K562 (cell line): ENCODE data around the gene SLC2A10. TPM values are rescaled to one million over a fixed set of nuclear protein-coding genes. Genes with fewer than 3 reads are reported as not detected.

Experiments used
- ARID2 ChIP-seq: fragments of 450-650 bp; IDR thresholded peaks from 2 replicates; pipeline ENCODE4 v1.6.1; 2017; ENCODE audit warnings: antibody characterized with exemption, mild to moderate bottlenecking
- ARNT ChIP-seq, 2 experiments: fragments of 450-650 bp; IDR thresholded peaks; 2 replicates each; pipeline ENCODE4 v1.6.1; 2016; ENCODE audit warnings: mild to moderate bottlenecking in 1 of 2
- E2F8 ChIP-seq: fragments of 450-650 bp; IDR thresholded peaks from 2 replicates; pipeline ENCODE4 v1.7.1; 2018; ENCODE audit warnings: mild to moderate bottlenecking, low read depth; ENCODE audit not compliant: partially characterized antibody
- ETS1 ChIP-seq: conservative IDR thresholded peaks from 2 replicates; pipeline ENCODE4 v1.6.1; 2011; ENCODE audit warnings: low read depth, mild to moderate bottlenecking, low read length; ENCODE audit not compliant: control insufficient read depth
- ETV5 ChIP-seq: sonication (generic); formaldehyde crosslinking; IDR thresholded peaks from 2 replicates; pipeline ENCODE4 v1.4.0; 2020; ENCODE audit warnings: low read depth, mild to moderate bottlenecking, missing genetic modification reagents
- ILF3 ChIP-seq: fragments of 450-650 bp; IDR thresholded peaks from 2 replicates; pipeline ENCODE4 v1.6.1; 2018; ENCODE audit warnings: antibody characterized with exemption, mild to moderate bottlenecking, moderate library complexity, borderline replicate concordance
- L3MBTL2 ChIP-seq: fragments of 450-650 bp; IDR thresholded peaks from 2 replicates; pipeline ENCODE4 v1.6.1; 2016; ENCODE audit warnings: mild to moderate bottlenecking, moderate library complexity
- MAZ ChIP-seq, 2 experiments: fragments of 450-650 bp in 1 of 2; sonication (generic) in 1 of 2; formaldehyde crosslinking; IDR thresholded peaks in 1 of 2; conservative IDR thresholded peaks in 1 of 2; 2 replicates each; pipeline versions ENCODE4 v1.4.0 to v1.5.0; 2020; ENCODE audit warnings: mild to moderate bottlenecking in 1 of 2, missing genetic modification reagents in 1 of 2
- MLLT1 ChIP-seq, 2 experiments: fragments of 450-650 bp; IDR thresholded peaks; 2 replicates each; pipeline ENCODE4 v1.6.1; 2016
- NFE2 ChIP-seq: IDR thresholded peaks from 2 replicates; pipeline ENCODE4 v1.6.1; 2014; ENCODE audit warnings: antibody characterized with exemption, low read depth
- POLR2H ChIP-seq: IDR thresholded peaks from 2 replicates; pipeline ENCODE4 v1.6.1; 2016; ENCODE audit warnings: missing genetic modification characterization, low read depth, mild to moderate bottlenecking, control low read depth, missing compliant biosample characterization, moderate library complexity
- SNIP1 ChIP-seq: fragments of 450-650 bp; IDR thresholded peaks from 2 replicates; pipeline ENCODE4 v1.7.1; 2017; ENCODE audit warnings: low read depth, mild to moderate bottlenecking
- TEAD1 ChIP-seq, 2 experiments: fragments of 450-650 bp in 1 of 2; sonication (generic) in 1 of 2; formaldehyde crosslinking; IDR thresholded peaks; 2 replicates each; pipeline versions ENCODE4 v1.4.0 to v1.8.0; 2020 to 2022; ENCODE audit warnings: mild to moderate bottlenecking in 2 of 2, missing genetic modification reagents in 1 of 2
- TOE1 ChIP-seq, 2 experiments: fragments of 450-650 bp in 1 of 2; sonication (generic) in 1 of 2; formaldehyde crosslinking in 1 of 2; IDR thresholded peaks; 2 replicates each; pipeline versions ENCODE4 v1.7.1 to v1.8.0; 2016 to 2022; ENCODE audit warnings: borderline replicate concordance in 2 of 2, mild to moderate bottlenecking in 2 of 2, antibody characterized with exemption in 1 of 2, inconsistent platforms in 1 of 2, low read depth in 1 of 2, missing genetic modification reagents in 1 of 2, moderate library complexity in 1 of 2
- XRCC5 ChIP-seq: fragments of 200-400 bp; formaldehyde crosslinking; IDR thresholded peaks from 2 replicates; pipeline ENCODE4 v1.6.1; 2017; ENCODE audit warnings: low read depth, mild to moderate bottlenecking, low read length
- ZBTB33 ChIP-seq: sonication (generic); formaldehyde crosslinking; IDR thresholded peaks from 2 replicates; pipeline ENCODE4 v1.8.1; 2023; ENCODE audit warnings: mild to moderate bottlenecking, missing genetic modification reagents
- polyA plus RNA-seq, 8 experiments: library from polyadenylated mRNA; depleted of rRNA in 4 of 8; stranded (reverse) in 5 of 8; unstranded in 3 of 8; fragments of >200 nt; fragmentation: Nextera tagmentation in 2 of 8; fragmentation: Illumina TruSeq in 1 of 8; extraction: Ambion mirVana in 2 of 8; extraction: Trizol in 1 of 8; gene quantifications; 2 replicates each; pipeline versions ENCODE4 v1.2.1 to v1.2.3, GENCODE V29; 2011 to 2014; ENCODE audit warnings: inconsistent platforms in 1 of 8, missing spikeins in 1 of 8
- total RNA-seq, 7 experiments: library from RNA; depleted of rRNA in 6 of 7; stranded (reverse); fragments of >200 nt in 6 of 7; fragmentation: Illumina TruSeq in 2 of 7; extraction: Trizol in 2 of 7; gene quantifications; 2 replicates each; pipeline versions ENCODE4 v1.2.1 to v1.2.3, GENCODE V29; 2011 to 2021; ENCODE audit warnings: low replicate concordance in 1 of 7

The SLC2A10 gene
- total and polyA plus RNA-seq, 9 of the 15 experiments (the other 6 are each of a cell fraction or from before 2014, with no cell fraction given) = 0.01 to 1.8 (median 0.10) TPM

GRCh38 chr20:46699651-46700359, 9.6 kb upstream of the SLC2A10 start (continued):
- TF ChIP-seq L3MBTL2 = no peak
- no peak for TF ChIP-seq ARNT (IDR thresholded peaks at IDR 0.05)
- peak; percentile 66; the same call in 1 of the 2 replicates for TF ChIP-seq ARID2
- TF ChIP-seq E2F8 = no peak
- TF ChIP-seq MAZ (CRISPR knock-in tag; conservative IDR thresholded peaks at IDR 0.05 in 1 of 2, IDR thresholded peaks at IDR 0.05 in 1 of 2) = no peak
- TF ChIP-seq ZBTB33 (CRISPR knock-in tag) = no peak
- TF ChIP-seq ILF3 = no peak
- no peak for TF ChIP-seq TOE1 (IDR thresholded peaks at IDR 0.05; ENCODE audit: borderline replicate concordance)
- TF ChIP-seq TOE1 (CRISPR knock-in tag; IDR thresholded peaks at IDR 0.05; ENCODE audit: borderline replicate concordance, low read depth) = no peak
- TF ChIP-seq ETS1 = no peak
- TF ChIP-seq ETV5 (CRISPR knock-in tag) = no peak
- no peak for TF ChIP-seq XRCC5
- TF ChIP-seq NFE2 = no peak
- 0 out of 4 replicates have a peak, but pooled peaks of 1 of the 2 experiments have one; percentile 37 for TF ChIP-seq TEAD1 (CRISPR knock-in tag; IDR thresholded peaks at IDR 0.05)
- no peak for TF ChIP-seq POLR2H (tag)
- TF ChIP-seq SNIP1 = no peak
- TF ChIP-seq MLLT1 (IDR thresholded peaks at IDR 0.05) = no peak
